ENCODE measurements around the gene USP1.

The USP1 gene

GRCh38 chr1:62492521-62492920, 55.7 kb downstream of the USP1 start:
- no peak for DNase-seq

GRCh38 chr1:62493656-62494055, 56.8 kb downstream of the USP1 start:
- no peak for DNase-seq

- DNase-seq: no peak
These were observed 57.3 kb downstream of the USP1 start for GRCh38 chr1:62494137-62494536.

- DNase-seq: no peak
These were observed 63.4 kb downstream of the USP1 start for GRCh38 chr1:62500210-62500609.

Data from activated naive CD4-positive, alpha-beta T cell (primary cell).